Inferior parietal cortex (tissue), 1 donor: ENCODE measurements around the gene RNU1-1.
"Not testable (repeated sequence)": the region's sequence is repeated elsewhere in the genome, so short reads cannot be mapped to it uniquely, and the experiment has no call there.

Experiments used
- DNase-seq: peaks from one replicate; pipeline ENCODE4 v3.0.0-alpha.2; 2016; ENCODE audit errors: extremely low spot score

RNU1-1 gene

DNA sequence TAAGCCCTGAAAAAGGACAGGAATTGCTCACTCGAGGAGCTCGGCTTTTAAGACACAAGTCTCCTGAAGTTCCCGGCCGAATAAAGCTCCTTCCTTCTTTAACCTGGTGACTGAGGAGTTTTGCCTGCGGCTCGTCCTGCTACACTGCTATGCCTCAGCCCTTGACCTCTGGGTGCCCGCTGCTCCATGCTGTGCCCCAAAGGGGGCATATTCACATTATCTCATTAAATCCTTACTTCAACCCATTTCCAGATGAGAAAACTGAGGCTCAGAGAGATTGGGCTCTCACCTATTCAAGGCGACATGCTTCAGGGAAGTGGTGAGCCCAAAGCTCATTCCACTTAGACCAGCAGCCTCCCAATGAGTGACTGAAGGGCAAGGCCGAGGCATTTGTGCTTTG, 20.4 kb downstream of the RNU1-1 start:
- DNase-seq, result not testable (repeated sequence)

DNA sequence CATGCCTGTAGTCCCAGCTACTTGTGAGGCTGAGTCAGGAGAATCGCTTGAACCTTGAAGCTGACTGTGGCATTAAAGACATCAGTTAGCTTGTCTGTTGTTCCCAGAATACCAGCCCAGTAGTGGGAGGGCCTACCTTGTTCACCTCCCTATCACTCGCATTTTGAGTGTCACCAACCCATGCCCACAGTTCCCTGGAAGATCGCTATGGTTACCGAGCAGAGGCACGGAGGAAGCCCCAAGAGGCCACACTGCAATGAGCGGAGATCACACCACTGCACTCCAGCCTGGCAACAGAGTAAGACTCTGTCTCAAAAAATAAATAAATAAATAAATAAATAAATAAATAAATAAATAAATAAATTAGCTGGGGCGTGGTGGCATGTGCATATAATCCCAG, 21.1 kb downstream of the RNU1-1 start:
- DNase-seq, result not testable (repeated sequence)

DNA sequence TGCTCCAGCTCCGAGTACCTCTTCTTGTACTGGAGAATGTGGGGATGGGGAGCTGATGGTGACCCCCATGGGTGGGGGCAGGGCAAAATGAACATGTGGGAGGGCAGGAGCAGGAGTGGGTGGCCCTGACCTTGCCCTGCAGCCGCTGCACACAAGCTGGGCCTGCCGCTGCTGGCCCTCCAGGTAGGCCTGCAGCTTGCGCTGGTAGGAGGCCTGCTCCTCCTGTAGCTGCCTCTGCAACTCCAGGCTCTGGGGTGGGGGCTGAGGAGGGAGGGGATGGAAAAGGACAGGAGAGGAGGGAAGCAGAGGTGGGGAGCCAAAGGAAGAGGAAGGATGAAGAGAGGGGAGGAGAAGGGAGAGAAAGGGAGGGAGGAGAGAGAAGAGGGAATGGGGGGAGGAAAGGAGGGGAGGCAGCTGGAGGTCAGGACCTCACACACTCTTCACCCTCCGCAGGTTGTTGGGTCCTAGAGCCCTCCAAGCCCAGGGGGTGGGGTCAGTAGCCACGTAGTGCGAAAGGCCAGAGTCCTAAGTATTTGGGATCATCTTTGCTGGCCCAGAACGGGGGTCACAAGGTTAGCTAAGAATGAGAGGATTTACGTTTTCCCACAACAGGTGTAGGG, 22.9 kb downstream of the RNU1-1 start:
- no peak for DNase-seq

DNA sequence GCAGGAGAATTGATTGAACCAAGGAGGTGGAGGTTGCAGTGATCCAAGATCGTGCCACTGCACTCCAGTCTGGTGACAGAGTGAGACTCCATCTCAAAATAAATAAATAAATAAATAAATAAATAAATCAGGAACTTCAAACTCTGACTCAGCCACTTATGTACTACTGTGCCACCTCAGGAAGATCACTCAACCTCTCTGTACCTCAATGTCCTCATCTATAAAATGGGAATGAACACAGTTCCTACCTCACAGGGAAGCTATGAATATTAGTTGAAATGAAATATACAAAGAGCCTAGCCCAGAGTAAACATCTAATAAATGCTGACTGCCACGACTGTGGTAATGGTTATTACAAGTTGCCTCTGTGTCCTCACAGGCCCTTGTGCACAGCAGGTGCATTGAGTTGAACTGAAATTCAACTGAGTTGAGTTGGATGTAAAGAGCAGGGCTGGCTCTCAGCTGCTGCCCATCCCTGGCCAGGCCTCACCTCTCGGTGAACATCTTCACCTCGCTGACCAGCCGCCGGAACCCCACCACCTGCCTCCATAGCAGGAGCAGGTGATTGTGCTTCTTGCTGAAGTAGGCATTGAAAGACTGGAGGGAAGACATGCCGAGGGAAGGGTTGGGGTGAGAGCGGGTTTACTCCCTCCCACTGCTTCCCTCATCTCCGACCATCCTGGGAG, 24.7 kb downstream of the RNU1-1 start:
- not testable (repeated sequence) for DNase-seq

DNA sequence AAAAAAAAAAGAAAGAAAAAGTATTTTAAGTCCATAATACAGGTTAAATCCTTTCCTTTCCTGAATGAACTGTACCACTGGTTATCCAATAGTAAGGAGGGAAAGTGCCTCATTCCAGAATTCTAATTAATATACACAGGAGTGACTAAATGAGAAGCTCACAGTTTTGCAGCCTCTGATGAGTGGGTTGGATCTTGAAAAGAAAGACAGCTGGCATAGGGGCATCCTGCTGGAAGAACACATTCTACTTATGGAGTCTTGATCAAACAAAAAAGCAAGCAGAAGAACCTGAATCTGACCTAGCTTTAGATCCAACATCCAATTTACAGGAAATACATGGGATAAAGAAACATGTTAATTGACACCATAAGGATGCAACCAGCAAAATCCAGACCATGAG, 27.1 kb downstream of the RNU1-1 start:
- DNase-seq, result not testable (repeated sequence)

DNA sequence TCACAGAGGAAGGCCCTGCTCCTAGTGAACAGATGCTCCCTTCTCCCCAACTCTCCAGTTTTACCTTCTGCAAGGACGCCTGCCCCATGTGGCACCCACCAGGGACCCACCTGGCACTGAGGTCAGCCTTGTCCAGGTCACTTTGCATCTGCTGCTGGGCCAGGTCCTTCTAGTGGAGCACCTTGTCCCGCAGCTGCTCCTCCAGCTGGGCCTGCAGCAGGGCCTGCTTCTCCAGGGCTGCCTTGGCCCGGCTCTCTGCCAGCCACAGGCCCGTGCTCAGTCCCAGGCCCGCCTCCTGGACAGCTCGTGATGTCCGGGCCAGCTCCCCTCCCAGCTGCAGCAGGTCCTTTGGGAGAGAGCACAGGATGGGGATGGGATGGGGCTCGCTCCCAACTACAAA, 27.8 kb downstream of the RNU1-1 start:
- not testable (repeated sequence) for DNase-seq

DNA sequence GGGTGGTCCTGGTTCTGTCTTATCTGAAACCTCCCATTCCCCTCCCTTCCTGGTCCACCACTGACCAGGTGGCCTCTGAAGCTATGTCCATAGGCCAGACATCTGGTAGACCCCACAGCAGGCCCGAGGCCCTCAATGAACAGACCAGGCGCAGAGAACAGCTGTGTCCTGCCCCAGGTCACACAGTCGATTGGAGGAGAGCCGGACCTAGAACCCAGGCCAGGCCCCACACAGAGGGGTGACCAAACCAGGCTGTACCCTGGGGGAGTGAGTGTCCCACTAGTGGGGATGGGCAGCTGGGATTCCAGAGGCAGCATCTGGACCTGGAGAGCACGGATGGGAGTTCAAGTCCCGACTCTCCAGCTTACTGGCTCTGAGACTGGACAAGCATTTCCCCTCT, 29.2 kb downstream of the RNU1-1 start:
- DNase-seq, result no peak

DNA sequence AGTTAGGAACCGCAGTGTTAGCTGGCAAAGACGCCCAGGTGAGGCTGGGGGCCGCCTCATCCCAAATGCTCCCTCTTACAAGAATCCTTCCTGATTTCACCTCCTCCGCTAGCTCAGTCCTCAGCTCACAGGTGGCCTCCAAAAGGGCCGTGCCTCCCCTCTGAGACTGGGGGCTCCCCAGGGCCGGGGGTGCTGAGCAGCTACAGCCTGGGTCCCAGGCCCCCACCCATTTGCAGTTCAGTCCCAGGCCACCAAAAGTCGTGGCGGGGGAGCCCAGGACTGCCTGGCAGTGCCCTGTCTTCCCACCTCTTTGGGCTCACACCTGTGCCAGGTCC, 29.6 kb downstream of the RNU1-1 start:
- no peak for DNase-seq

DNA sequence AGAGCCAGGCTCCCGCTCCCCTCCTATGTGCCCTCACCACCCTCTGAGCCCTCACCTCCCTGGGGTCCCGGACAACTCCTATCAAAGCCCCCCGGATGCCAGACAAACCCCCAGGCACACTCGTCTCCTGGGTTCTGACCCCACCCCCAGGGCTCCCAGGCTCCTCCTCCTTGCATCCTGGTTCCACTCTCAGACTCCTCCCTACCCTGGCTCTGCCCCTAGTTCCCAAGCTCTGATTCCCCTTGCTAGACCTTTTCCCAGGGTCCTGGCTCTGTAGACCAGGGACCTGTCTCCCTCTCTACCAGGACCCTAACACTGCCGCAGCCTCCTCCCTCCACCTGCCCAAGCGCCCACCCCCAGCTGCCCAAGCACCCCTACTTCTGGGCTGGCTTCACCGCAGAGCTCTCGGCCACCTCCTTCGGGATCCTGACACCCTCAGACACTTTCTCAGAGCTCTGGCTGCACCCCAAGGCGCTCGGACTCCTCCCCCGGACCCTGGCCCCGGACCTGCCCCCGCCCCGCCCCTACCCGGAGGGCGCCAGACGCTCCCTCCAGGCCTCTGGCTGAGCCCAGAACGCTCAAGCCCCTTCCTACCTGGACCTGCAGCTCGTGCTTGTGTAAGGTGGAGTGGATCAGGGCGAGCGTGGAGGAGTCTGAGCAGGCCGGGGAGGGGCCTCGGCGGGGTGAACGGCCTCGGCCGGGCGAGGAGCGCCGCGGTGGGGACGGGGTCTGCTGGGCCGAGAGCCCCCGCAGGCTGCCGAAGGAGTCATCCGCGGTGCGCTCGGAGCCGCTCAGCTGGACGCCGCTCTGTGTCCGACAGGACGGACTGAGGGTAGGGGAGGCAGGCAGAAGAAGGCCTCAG, 30.2 kb downstream of the RNU1-1 start:
- DNase-seq, result not testable (repeated sequence)

DNA sequence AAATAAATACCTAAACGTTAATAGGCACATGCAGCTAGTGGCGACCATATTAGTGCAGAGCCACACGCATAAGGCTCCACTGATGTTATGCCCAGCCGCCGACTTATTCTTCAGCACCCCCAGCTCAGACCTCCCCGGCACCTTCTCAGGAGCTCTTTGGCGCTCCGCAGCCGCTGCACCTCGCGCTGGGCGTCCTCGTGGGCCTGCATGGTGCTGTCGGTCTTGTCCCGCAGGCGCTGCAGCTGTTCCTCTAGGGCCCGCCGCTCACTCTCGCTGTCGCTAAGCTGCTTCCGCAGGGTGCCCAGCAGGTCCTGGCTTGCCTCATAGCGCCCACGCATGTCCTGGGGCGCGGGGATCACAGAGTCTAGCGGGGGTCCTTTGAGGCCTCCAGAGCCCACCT, 30.9 kb downstream of the RNU1-1 start:
- DNase-seq, result not testable (repeated sequence)

DNA sequence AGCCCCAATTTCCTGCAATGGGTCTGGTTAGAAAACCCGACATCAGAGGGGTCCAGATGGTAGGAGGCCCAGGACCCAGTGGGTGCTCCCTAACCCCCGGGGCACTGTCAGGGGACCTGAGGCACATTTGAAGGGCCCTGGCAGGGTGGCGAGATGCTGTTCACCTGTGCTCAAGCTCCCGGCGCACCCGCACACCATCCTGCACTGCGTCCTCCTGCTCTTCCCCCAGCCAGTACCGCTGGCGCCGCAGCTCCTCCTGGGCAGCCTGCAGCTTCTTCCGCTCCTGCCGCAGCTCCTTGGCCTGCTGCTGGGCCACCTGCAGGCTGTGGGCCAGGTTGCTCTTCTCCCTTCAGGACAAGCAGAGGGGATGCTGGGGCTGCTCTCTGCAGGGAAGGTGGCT, 36.0 kb downstream of the RNU1-1 start:
- no peak for DNase-seq

DNA sequence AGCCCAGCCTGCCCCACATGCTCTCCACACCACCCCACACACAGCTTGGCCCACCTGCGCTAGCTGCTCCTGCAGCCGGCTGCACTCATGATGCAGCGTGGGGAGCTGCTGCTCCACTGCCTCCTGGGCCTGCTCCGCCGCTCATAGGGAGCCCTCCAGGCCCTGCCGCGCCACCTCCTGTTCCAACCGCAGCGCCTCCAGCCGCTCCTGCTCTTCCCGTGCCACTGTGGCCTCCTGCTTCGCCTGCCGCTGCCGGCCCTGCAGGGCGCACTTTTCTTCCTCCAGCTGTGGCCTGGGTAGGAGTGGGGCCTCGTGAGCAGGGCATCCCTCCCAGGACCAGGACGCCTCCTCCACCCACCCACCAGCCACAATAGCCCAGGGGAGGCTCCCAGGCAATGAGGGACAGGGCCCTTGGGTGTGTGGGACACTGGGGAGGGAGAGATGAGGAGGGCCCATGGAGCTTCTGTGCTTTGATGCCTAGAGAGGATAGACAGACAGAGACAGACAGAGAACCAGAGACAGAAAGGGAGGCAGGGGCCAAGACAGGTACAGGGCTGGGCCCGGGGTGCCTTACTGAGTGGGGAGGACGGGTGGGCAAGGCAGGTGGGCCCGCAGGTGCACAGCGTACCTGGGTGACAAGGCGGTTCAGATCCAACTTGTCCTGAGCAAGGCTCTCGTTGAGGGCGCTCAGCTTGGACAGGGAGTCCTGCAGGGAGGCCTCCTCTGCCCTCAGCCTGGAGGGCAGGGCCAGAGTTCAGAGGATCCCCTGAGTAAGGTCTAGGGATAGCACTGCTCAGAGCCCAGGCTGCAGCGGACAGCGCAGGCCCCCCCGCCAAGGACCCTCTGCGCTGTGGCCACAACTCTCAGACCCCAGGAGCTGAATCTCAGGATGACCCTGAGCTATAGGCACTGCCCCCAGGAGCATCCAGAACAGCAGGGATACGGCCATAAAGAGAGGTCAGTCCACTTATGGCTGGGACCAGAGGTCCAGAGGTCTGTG, 38.0 kb downstream of the RNU1-1 start:
- DNase-seq, result not testable (repeated sequence)

DNA sequence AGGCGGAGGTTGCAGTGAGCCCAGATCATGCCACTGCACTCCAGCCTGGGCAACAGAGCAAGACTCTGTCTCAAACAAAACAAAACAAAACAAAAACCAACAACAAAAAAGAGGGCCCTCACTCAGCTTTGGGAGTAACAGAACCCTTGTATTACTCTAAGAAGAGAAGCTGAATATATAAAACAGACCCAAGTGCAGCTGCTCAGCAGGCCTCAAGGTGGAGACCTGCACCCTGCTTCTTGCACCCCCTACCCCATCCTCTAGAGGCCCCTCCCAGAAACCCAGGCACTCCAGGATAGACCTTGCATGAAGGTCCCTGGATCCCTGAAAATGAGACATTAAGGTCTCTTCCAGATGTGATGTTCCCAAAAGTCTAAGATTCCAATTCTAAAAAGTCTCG, 39.2 kb downstream of the RNU1-1 start:
- DNase-seq, result not testable (repeated sequence)

DNA sequence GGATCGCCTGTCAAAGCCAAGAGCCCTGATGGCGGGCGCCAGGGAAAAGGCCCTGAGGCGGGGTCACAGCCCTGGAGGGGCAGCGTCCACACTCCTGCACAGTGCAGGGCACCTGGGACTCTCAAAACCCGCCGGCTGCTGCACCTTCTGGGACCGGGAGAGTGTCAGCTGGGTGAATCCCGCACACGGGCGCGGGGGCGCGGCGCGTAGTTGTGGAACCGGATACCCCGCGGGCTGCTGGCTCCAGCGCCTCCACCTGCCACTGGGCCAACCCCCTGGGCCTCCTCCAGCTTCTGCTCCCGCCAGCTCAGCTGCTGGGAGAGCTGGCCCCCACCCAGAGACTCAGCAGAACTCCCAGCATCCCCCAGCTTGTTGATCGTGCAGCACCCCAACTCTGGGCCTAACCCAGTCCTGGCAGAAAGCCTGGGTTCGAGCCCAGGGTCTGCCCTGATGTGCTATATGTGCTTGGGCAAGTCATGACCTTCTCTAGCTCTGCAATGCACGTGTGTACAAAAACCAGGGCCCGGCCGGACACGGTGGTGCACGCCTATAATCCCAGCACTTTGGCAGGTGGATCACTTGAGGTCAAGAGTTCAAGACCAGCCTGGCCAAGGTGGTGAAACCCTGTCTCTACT, 39.8 kb downstream of the RNU1-1 start:
- DNase-seq, result no peak

DNA sequence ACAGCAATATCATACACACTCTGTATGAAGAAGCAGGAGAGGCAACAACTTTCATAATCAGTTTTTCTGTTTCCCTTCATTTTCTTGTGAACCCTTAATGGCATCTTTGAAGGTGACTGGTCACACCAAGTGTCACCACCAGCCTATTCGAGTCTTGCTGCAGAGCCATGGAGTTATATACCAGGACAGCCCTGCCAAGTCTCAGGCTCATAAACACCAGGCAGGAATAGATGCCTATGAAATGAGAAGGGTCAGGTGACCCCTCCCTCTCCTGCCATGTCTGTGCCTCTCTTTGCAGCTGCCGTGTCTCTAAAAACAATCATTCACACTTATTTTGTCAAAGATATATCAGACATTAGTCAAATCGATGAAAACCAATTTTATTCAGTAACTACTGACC, 45.5 kb downstream of the RNU1-1 start:
- DNase-seq, result no peak

DNA sequence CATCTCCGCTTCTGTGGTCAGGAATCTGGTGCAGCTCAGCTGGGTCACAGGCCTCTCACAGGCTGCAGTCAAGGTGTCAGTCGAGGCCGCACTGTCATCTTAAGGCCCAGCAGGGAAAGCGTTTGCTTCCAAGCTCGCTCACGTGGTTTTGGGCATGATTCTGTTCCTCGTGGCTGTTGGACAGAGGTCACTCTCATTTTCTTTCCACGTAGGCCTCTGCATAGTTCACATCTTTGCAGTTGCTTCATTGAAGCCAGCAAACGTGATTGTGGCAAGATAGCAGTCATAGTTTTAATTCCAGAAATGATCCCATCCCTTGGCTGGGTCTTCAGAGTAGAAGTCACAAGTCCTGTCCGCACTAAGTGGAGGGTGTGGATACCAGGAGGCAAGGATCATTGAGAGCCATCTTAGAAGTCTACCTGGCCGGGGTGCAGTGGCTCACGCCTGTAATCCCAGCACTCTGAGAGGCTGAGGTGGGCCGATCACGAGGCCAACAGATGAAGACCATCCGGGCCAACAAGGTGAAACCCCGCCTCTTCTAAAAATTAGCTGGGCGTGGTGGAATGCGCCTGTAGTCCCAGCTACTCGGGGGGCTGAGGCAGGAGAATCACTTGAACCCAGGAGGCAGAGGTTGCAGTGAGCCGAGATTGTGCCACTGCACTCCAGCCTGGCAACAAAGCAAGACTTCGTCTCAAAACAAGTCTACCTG, 49.0 kb downstream of the RNU1-1 start:
- no peak for DNase-seq
